ENCODE data around the gene CYTH2.

CYTH2 gene

DNA sequence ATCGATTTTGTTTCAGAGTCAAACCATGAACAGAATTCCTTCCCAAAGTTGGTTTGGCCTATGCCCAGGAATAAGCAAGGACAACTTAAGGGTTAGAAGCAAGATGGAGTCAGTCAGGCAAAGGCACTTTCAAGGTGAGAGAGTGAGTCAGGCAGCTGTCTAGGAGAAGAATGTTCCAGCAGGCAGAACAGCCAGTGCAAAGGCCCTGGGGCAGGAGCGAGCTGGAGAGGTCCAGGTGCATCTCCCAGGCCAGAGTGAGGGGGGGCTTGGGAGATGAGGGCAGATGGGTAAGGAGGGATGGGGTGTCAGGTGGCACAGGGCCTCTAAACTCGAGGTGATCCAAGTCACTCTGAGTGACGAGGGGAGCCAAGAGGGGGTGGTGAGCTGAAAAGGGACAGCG is 32.6 kb upstream of the CYTH2 start:
- POLR2A ChIA-PET: no interaction called here
- CTCF ChIA-PET: interaction anchor here (0.7 kb wide), 1 partner anchor 530 kb away, joined by 3 read pairs; no protein-coding TSS in a partner anchor
- no peak for DNase-seq (ENCODE audit: extremely low spot score)
- TF ChIP-seq HDGF (IDR thresholded peaks at IDR 0.05; ENCODE audit: borderline replicate concordance) (no peak), CTBP1 (IDR thresholded peaks at IDR 0.05; ENCODE audit: borderline replicate concordance) (no peak), SP1 (IDR thresholded peaks at IDR 0.05) (no peak), ELF4 (IDR thresholded peaks at IDR 0.05) (no peak), ZNF384 (IDR thresholded peaks at IDR 0.05) (no peak), LEF1 (IDR thresholded peaks at IDR 0.05; ENCODE audit: borderline replicate concordance) (no peak), L3MBTL2 (conservative IDR thresholded peaks at IDR 0.05) (no peak), FOXK2 (IDR thresholded peaks at IDR 0.05) (no peak), TARDBP (IDR thresholded peaks at IDR 0.05) (no peak), NFRKB (IDR thresholded peaks at IDR 0.05) (no peak), SUZ12 (IDR thresholded peaks at IDR 0.05) (no peak), FOXM1 (IDR thresholded peaks at IDR 0.05; ENCODE audit: borderline replicate concordance) (no peak), ARNT (IDR thresholded peaks at IDR 0.05) (no peak), FOXA1 (IDR thresholded peaks at IDR 0.05) (no peak), BHLHE40 (IDR thresholded peaks at IDR 0.05; ENCODE audit: borderline replicate concordance) (no peak)
- TF ChIP-seq, protein P1, sequence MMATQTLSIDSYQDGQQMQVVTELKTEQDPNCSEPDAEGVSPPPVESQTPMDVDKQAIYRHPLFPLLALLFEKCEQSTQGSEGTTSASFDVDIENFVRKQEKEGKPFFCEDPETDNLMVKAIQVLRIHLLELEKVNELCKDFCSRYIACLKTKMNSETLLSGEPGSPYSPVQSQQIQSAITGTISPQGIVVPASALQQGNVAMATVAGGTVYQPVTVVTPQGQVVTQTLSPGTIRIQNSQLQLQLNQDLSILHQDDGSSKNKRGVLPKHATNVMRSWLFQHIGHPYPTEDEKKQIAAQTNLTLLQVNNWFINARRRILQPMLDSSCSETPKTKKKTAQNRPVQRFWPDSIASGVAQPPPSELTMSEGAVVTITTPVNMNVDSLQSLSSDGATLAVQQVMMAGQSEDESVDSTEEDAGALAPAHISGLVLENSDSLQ (IDR thresholded peaks at IDR 0.05): no peak

DNA sequence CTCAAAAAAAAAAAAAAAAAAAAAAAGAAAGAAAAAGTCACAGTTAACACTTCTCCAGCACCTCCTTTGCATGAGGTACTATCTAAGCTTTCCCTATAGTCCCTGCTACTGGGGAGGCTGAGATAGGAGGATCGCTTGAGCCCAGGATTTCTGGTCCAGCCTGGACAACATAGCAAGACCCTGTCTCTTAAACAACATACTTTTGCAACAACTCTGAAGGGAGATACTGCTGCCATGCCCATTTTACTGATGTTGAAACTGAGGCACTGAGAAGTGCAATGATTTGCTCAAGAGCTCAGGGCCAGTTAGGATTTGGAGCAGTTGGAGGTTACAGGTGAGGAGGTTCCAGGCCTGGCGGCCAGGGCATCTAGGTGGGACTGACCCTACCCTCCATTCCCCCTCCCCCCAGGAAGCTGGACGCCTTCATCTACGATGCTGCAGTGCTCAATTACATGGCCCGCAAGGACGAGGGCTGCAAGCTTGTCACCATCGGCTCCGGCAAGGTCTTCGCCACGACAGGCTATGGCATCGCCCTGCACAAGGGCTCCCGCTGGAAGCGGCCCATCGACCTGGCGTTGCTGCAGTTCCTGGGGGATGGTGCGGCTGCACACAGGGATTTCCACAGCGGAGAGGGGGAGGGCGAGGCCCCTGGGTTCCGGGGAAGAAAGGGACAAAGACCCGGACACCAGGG is 27.7 kb upstream of the CYTH2 start:
- TF ChIP-seq BHLHE40 (IDR thresholded peaks at IDR 0.05; ENCODE audit: borderline replicate concordance) (no peak), FOXK2 (IDR thresholded peaks at IDR 0.05) (no peak)
- CTCF ChIA-PET: no interaction called here

DNA sequence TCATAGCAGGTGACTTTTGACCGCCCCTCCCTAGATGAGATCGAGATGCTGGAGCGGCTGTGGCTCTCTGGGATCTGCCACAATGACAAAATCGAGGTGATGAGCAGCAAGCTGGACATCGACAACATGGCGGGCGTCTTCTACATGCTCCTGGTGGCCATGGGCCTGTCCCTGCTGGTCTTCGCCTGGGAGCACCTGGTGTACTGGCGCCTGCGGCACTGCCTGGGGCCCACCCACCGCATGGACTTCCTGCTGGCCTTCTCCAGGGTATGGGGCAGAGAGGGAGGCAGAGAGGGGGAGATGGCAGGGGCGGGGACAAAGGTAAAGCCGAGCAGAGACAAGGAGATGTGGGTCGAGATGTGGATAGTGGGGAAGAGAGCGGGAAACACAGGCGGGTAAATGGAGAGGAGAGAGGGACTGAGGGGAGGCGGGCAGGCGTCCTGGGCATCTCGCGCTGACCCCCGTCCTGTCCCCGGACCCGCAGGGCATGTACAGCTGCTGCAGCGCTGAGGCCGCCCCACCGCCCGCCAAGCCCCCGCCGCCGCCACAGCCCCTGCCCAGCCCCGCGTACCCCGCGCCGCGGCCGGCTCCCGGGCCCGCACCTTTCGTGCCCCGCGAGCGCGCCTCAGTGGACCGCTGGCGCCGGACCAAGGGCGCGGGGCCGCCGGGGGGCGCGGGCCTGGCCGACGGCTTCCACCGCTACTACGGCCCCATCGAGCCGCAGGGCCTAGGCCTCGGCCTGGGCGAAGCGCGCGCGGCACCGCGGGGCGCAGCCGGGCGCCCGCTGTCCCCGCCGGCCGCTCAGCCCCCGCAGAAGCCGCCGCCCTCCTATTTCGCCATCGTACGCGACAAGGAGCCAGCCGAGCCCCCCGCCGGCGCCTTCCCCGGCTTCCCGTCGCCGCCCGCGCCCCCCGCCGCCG is 26.8 kb upstream of the CYTH2 start:
- ChIA-PET CTCF (no interaction called here), POLR2A (no interaction called here)
- TF ChIP-seq FOXM1 (IDR thresholded peaks at IDR 0.05; ENCODE audit: borderline replicate concordance) (no peak), NFRKB (IDR thresholded peaks at IDR 0.05) (no peak), TARDBP (IDR thresholded peaks at IDR 0.05) (no peak), LEF1 (IDR thresholded peaks at IDR 0.05; ENCODE audit: borderline replicate concordance) (no peak), FOXA1 (IDR thresholded peaks at IDR 0.05) (no peak), BHLHE40 (IDR thresholded peaks at IDR 0.05; ENCODE audit: borderline replicate concordance) (no peak), ARNT (IDR thresholded peaks at IDR 0.05) (no peak), CTBP1 (IDR thresholded peaks at IDR 0.05; ENCODE audit: borderline replicate concordance) (no peak), L3MBTL2 (conservative IDR thresholded peaks at IDR 0.05) (no peak), SP1 (IDR thresholded peaks at IDR 0.05) (no peak), ELF4 (IDR thresholded peaks at IDR 0.05) (no peak)
- TF ChIP-seq, protein P1 (IDR thresholded peaks at IDR 0.05): no peak
- no peak for DNase-seq (ENCODE audit: extremely low spot score)

More for the DNA sequence above, 27.7 kb upstream of the CYTH2 start:
- POLR2A ChIA-PET: no interaction called here
- DNase-seq (ENCODE audit: extremely low spot score): no peak

DNA sequence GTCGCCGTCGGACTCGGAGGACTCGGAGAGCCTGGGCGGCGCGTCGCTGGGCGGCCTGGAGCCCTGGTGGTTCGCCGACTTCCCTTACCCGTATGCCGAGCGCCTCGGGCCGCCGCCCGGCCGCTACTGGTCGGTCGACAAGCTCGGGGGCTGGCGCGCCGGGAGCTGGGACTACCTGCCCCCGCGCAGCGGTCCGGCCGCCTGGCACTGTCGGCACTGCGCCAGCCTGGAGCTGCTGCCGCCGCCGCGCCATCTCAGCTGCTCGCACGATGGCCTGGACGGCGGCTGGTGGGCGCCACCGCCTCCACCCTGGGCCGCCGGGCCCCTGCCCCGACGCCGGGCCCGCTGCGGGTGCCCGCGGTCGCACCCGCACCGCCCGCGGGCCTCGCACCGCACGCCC is 25.9 kb upstream of the CYTH2 start:
- ChIA-PET CTCF (no interaction called here), POLR2A (no interaction called here)
- DNase-seq (ENCODE audit: extremely low spot score): no peak
- TF ChIP-seq HDGF (IDR thresholded peaks at IDR 0.05; ENCODE audit: borderline replicate concordance): no peak
- no peak for TF ChIP-seq L3MBTL2 (conservative IDR thresholded peaks at IDR 0.05)
- TF ChIP-seq TARDBP (IDR thresholded peaks at IDR 0.05): no peak

DNA sequence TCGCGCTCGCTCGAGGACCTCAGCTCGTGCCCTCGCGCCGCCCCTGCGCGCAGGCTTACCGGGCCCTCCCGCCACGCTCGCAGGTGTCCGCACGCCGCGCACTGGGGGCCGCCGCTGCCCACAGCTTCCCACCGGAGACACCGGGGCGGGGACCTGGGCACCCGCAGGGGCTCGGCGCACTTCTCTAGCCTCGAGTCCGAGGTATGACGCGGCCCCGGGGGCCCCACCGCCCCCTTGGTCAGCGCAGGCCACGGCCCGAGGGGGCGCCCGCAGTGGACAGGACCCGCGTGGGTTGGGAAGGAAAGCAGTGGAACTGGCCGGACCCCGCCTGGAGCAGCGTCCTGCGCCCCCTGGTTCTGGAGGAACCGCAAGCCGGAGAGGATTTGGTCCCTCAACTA is 25.4 kb upstream of the CYTH2 start:
- CTCF ChIA-PET: no interaction called here
- POLR2A ChIA-PET: no interaction called here
- no peak for DNase-seq (ENCODE audit: extremely low spot score)
- TF ChIP-seq NFRKB (IDR thresholded peaks at IDR 0.05): no peak
- TF ChIP-seq SP1 (IDR thresholded peaks at IDR 0.05): no peak
- TF ChIP-seq ARNT (IDR thresholded peaks at IDR 0.05): no peak
- no peak for TF ChIP-seq SUZ12 (IDR thresholded peaks at IDR 0.05)
- no peak for TF ChIP-seq TARDBP (IDR thresholded peaks at IDR 0.05)
- TF ChIP-seq LEF1 (IDR thresholded peaks at IDR 0.05; ENCODE audit: borderline replicate concordance): no peak
- TF ChIP-seq, protein P1 (IDR thresholded peaks at IDR 0.05): no peak
- TF ChIP-seq ZNF384 (IDR thresholded peaks at IDR 0.05): no peak
- no peak for TF ChIP-seq FOXM1 (IDR thresholded peaks at IDR 0.05; ENCODE audit: borderline replicate concordance)
- TF ChIP-seq L3MBTL2 (conservative IDR thresholded peaks at IDR 0.05): no peak
- no peak for TF ChIP-seq CTBP1 (IDR thresholded peaks at IDR 0.05; ENCODE audit: borderline replicate concordance)
- no peak for TF ChIP-seq BHLHE40 (IDR thresholded peaks at IDR 0.05; ENCODE audit: borderline replicate concordance)

Measured in HEK293T (cell line).